CD4-positive, alpha-beta T cell treated with Interleukin-15 for 4 hours (primary cell): Measurements from ENCODE around the gene SNAP23.
"Not testable (repeated sequence)": the region's sequence is repeated elsewhere in the genome, so short reads cannot be mapped to it uniquely, and the experiment has no call there.

Experiments
- DNase-seq: peaks from one replicate; pipeline ENCODE4 v3.0.0-alpha.2; 2020; ENCODE audit warnings: low spot score

Gene SNAP23

DNA sequence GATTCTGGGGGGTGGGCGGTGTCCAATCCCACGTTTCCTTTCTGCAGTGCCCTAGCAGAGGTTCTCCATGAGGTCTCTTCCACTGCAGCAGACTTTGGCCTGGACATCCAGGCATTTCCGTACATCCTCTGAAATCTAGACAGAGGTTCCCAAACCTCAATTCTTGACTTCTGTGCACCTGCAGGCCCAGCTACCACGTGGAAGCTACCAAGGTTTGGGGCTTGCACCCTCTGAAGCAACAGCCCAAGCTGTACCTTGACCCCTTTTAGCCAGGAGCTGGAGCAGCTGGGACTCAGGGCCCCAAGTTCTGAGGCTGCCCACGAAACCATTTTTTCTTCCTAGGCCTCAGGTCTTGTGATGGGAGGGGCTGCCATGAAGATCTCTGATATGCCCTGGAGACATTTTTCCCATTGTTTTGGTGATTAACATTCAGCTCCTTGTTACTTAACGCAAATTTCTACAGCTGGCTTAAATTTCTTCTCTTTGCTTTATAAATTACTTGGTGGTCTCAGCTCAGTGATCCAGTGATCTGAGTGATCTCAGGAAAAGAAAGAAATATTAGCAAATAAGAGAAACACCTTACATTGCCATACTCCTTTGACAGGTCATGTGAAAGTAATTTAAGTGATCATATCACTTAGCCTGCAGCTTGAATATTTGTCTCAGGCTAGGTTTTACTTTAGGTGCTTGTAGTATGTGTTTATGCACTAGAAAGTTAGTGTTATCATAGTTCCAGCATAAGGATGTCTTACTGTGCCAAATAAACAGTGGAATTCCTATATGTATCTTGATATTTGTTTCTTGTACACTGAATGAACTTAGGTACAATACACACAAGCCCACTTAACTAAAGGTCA is 3.0 kb downstream of the SNAP23 start:
- no peak for DNase-seq

DNA sequence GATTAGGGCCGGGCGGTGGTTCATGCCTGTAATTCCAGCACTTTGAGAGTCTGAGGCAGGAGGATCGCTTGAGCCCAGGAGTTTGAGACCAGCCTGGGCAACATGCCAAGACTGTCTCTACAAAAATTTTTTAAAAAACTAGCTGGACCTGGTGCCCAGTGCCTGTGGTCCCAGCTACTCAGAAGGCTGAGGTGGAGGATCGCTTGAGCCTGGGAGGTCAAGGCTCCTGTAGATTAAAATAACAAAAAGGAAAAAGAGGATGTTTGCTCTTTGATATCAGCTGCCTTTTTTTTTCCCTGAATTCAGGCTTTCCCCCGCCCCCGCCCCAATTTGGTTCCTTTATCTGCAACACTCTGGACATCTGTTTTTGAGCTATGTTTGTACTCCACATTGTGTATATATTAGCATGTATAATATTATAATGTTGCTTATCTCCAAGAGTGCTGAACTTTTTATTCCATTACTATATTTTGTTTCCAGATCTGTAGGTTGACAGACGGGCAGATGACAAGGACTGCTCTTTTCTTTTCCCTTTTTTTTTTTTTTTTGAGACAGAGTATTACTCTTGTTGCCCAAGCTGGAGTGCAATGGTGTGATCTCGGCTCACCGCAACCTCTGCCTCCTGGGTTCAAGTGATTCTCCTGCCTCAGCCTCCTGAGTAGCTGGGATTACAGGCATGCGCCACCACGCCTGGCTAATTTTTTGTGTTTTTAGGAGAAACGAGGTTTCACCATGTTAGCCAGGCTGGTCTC is 4.6 kb downstream of the SNAP23 start:
- no peak for DNase-seq

DNA sequence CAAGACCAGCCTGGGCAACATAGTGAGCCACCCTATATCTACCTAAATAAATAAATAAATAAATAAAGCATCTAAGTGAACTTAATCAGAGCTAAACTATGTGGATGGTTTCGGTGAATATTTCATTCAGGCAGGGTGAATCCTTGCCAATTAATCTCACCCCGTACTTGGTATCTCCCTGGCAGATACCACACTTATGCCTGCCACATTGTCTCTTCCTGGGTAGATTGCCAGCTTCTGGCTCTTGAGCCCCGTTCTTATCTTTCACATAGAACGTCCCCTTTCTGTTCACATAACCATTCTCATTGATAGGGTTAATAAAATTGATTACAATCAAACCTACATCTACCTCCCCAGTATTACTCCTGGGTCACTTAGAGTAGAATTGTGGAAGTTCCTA is 7.0 kb downstream of the SNAP23 start:
- no peak for DNase-seq

DNA sequence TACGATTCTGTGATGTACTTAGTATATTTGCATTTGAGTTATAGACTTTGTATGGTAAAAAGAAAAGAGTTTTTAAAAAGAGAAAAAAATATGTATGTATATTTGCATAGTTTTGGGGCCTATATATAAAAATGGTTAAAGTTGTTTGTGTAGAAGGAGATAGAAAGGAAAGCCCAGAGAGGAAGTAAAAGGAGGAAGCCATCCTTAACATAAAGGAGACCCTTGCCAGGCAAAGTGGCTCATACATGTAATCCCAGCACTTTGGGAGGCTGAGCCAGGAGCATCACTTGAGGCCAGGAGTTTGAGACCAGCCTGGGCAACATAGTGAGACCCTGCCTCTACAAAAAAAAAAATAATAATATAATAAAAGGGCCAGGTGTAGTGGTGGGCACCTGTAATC is 8.4 kb downstream of the SNAP23 start:
- DNase-seq = no peak

DNA sequence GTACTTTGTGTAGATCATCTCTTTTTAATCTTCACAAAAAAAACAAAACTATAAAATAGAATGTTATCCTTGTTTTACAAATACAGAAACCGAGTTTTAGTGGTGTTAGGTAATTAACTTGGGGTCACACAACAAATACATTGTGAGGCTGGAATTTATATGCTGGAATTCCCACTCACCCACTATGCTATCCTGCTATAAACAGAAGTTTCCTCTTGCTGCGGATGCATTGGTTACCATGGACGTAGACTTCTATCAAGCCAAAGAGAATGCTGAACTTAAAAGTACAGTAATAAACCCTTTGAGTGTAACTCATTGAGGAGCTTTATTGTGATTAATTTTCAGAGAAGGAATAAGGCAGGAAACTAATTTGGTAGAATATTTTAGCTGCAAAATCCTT is 9.2 kb downstream of the SNAP23 start:
- DNase-seq = no peak

DNA sequence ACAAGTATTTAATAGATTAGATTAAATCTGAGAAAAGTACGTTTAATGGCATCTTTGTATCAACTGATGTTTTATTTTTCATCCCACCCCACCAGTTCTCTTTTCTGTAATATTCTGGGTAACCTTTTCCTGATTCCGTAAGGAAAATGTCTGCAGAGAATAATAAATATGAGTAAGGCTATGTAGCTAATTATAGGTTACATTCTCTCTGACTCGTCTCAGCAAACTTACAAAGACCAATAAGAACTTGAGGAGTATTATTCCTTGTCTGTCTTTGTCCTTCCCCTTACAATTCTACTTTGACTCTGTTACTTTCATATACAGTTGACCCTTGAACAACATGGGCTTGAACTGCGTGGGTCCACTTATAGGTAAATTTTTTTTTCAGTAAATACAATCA is 12.1 kb downstream of the SNAP23 start:
- DNase-seq = no peak

DNA sequence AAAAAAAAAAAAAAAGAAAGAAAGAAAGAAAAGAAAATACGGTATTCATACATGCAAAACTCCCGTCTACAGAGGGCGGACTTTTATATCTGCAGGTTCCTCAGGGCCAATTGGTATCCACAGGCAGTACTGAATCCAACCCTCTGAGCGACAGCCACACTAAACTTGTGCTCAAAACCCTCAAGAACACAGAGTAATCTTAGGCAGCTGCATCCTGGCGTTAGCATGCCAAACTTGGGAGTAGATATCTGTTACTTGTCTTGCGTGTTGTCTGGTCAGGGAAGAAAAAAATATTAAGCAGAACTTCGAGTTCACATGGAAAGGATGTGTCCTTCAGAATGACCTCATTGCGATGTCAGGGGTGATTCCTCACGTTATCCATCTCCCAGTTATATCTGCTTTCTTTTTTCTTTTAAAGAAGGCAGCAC is 12.8 kb downstream of the SNAP23 start:
- no peak for DNase-seq

DNA sequence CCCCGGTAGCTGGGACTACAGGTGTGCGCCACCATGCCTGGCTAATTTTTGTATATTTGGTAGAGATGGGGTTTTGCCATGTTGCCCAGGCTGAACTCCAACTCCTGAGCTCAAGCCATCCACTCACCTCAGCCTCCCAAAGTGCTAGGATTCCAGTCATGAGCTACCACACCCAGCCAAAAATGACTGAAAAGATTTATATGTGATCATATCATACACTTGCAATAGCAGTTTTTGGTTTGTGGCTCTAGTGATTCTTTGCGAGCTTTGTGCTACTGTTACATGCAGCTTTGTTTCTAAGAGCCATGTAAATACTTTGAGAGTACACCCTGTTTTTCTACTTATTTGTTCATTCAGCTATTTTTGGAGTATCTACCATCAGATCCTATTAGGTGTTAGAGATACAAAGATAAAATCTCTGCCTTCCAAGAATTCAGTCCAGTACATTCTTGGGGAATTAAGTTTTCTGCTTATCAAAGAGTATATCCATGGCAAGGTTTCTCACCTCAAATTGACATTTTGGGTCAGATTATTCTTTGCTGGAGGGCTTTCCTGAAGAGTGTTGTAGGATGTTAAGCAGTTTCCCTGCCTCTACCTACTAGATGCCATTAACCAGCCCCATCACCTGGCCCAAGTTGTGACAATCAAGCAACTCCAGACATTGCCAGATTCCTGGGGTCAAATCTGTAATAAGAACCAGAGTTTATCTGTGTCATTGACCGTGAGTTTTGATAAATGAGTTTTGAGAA is 15.0 kb downstream of the SNAP23 start:
- DNase-seq = no peak

DNA sequence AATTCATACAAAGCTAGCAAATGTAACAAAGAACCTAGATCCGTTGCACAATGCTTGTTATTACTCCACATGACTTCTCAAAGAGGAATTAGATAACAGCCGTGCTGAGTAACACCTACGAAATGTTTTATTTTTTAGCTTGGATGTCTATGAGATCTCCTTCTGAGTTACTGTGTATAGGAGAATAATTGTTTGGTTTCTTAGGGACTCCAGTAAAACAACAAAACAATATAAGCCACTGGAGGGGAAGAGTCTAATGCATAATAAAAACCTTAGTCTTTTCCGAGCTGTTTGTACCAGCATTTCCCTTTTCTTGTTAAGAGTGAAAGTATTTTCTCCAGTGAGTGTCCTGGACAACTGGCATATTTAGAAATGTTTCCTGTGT is 15.6 kb downstream of the SNAP23 start:
- DNase-seq = no peak

DNA sequence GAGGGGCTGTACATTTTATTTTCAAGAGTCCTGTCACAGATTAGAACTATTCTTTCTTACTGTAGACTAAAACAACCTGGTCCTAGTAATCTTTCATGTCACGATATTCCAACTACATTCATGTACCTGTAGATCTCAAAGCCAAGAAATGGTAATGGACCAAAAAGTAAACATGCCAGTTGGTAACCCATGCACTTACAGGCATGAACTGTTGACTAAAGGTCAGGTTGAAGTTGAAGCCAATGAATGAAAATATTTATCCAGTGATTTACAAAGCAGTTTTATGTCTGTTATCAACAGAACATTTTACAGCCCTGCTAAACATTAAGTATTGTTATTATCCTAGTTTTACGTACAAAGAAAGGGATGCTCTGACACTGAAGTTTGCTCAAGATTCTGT is 27.9 kb downstream of the SNAP23 start:
- no peak for DNase-seq

DNA sequence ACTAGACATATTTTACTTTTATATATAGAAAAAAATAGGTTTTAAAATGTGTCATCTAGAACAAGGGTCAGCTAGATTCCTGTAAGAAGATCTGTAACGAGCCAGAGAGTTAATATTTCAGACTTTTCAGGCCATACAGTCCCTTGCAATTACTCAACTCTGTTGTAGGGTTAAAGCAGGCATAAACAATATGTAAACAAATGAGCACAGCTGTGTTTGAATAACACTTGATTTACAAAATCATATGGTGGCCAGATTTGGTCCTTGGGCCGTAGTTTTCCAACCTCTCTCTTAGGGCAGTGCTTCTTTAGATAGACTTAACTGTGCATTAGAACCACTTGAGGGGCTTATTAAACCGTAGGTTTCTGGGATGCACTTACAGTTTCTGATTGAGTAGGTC is 33.5 kb downstream of the SNAP23 start:
- DNase-seq = no peak

DNA sequence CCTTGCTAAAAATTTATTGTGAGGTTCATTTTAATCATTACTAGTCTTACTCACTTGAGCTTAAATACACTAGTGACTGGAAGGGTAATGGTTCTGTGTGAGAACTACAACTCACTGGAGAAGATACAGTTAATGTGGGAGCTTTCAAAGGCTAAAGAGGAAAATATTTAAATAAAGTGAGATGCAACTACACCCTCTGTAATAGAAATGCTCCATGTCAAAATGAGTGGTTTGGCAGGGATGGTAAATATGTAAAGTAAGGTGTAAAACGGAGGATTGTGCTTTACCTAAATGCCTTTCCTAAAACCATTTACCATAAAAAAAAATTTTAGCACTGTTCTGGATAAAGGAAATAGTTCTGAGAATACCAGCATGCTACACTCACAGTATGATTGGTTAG is 37.8 kb downstream of the SNAP23 start:
- DNase-seq = no peak

DNA sequence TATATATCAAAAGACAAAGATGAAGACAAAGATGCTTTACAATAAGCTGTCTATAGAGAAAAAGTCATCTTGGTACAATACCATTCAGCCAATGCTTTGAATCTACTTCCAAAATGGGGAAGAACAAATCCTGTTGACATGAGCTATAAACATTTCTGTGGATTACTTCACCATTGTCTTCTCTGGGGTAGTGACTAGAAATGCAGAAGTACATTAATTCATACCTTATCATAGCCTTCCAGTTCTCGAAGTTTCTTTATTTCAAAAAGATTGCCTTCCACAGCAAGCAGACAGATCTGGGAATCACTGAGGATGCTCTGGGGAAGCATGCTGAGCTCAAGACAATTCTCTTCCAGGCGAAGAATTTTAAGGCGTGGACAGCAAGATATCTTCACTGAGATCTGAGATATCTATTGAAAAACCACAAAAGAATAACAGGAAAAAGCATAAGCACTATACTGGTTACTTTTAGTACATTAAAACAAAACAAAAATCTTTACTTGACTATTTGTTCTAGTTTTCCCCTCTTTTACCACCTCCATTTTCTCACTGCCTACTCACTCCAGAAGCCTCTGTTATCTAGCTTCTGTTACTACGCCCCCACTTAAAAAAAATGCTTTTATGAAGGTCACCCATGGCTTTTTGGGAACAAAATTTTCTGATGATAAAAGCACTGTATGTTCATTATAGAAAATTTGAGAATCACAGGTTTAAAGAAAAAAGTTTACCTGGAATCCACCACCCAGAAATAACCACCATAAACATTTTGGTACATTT is 49.6 kb downstream of the SNAP23 start:
- no peak for DNase-seq

DNA sequence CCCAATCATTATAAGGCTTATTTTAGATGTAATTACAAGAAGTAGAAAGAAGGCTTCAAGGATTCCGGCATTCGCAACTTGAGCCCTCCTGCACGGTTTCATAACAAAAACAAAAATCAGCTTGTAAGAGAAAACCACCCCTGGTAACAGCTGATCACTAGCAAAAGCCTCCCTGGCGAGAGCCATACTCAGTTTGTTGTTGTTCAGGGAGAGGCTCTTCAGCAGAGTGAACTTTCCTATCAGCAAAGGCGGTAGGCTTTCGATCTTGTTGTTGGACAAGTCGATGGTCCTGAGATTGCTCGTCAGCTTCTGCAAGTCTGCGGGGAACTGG is 52.4 kb downstream of the SNAP23 start:
- DNase-seq = no peak

DNA sequence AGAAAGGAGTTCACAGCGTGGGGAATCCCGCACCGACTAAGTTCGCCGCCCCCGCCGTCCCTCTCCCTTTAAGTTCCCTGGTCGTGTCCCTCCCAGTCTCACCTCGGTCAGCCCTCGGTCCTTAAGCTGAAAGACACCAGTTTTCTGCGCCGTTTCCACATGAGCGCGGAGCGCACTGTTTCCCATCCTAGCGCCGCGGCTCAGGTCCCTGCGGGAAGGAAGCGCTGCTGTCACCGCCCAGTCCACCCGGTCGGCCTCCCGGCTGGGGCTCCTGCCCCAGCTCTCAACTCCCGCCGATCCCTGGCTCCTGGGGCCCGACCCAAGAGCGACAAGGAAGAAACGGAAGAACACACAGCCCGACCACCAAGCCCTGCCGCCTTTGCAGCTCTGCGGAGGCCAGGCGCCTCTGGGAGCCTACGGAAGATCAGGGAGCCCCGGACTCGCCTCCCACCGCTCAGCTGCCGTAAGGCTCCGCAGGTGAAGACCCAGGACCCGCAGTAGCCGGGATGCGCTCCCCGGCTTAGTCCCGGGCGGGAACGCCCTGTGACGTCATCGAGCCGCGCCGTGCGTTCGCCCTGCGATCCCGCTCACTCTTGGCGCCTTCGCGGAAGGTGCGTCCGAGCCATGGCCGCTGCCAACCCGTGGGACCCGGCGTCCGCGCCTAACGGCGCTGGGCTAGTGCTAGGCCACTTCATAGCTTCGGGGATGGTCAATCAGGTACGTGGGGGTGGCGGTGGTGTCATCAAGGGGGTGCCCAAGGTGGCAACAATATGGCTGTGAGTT is 53.0 kb downstream of the SNAP23 start, which contains the start of the genes HAUS2 and LRRC57:
Gene HAUS2 (plus strand): TSS at position 590 of the 783 bp plus-strand sequence. CDS start 35 bp downstream, at position 625.
Gene LRRC57 (minus strand): TSS at position 545 of the 783 bp plus-strand sequence. CDS start 359 bp downstream, at position 186.
- peak; percentile 82 for DNase-seq

DNA sequence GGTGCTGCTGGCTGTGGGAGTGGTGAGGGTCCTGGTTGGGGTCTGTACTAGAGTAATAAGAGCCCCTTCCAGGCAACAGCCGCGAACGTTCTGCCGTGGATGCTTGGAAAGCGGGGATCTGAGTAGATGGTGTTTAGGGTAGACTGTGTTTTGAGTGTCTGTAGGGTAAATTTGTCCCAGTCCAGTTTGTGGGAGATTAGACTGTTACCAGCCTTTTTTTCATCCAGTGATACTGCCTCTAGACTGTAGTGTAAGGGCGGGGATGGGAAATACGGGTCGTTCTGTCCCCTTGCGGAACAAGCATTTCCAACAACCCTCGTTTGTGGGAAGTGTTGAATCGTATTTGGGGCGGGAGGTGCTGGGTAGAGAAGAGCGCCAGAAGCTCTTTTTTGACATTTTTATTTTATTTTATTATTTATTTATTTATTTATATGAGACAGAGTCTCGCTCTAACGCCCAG is 53.6 kb downstream of the SNAP23 start:
- DNase-seq = peak; percentile 7

DNA sequence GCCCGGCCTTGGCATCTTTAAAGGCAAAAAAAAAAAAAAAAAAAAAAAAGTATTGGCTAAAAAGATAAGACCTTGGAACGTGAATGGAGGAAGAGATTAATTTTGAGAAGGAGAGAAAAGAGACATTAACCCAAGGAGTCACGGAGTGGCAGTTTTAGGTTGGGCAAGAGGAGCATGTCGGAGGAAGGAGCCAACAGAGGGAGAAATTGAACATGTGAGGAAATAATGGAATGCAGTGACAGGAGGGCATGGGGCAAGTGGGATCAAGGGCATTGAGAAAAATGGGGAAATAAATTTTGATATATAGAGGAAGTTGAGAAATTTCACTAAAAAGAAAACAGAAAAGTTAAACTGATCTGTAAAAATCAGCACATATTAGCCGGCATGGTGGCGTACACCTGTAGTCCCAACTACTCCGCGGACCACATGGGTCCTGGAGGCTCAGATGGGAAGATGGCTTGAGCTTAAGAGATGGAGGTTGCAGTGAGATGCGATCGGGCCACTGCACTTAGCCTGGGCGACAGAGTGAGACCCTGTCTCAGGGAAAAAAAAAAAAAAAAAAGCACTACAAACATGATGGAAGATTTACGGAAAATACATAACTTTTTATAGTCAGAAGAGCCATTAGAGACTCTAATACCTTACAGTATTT is 54.4 kb downstream of the SNAP23 start:
- no peak for DNase-seq

DNA sequence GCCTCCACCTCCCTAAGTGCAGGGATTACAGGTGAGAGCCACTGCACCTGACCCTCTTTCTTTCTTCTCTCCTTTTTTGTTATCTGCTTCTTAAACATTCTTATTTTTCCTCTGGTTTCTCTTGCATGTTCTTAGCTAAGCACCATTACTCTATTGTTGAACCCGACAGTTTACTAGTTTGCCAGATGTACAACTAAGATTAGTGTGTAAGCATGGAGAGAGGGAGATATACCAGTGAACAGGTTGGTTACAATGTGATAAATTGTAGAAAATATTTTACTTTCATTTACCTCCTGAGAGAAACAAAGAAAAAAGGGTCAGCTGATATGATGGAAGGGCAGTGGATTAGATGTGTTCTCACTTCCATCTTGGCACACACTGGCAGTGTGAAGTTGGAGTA is 58.1 kb downstream of the SNAP23 start:
- DNase-seq = no peak

DNA sequence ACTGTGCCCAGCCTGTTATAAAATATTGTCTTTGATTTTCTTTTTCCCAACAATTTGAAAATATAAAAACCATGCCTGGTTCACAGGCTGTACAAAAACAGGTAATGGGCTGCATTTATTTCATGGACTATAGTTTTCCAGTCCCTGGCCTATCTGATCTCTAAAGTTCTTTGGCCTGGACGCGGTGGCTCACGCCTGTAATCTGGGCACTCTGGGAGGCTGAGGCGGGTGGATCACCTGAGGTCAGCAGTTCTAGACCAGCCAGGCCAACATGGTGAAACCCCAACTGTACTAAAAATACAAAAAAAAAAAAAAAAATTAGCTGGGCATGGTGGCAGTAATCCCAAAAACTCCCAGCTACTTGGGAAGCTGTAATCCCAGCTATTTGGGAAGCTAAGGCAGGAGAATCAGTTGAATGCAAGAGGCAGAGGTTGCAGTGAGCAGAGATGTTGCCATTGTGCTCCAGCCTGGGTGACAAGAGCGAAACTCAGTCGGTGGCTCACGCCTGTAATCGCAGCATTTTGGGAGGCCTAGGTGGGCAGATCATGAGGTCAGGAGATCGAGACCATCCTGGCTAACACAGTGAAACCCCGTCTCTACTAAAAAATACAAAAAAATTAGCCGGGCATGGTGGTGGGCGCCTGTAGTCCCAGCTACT is 61.2 kb downstream of the SNAP23 start:
- not testable (repeated sequence) for DNase-seq

DNA sequence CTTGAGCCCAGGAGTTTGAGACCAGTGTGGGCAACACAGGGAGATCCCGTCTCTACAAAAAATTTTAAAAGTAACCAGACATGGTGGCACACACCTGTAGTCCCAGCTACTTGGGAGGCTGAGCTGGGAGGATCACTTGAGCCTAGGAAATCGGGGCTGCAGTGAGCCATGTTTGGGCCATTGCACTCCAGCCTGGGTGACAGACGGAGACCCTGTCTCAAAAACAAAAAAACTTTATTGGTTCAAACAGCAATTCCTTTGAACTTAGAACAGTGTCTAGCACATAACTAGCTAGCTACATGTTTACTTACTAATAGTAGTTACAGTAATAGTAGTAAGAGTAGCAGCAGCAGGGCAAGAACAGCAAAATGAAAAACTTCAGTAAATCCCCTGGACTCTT is 63.3 kb downstream of the SNAP23 start:
- no peak for DNase-seq
